HG03558 (cell line): Measurements from ENCODE around the gene GFRAL.

ENCODE experiments used
- ATAC-seq: cut with Tn5 transposase; IDR thresholded peaks from one replicate; pipeline ENCODE4 v1.9.1; 2021; ENCODE audit warnings: moderate number of reproducible peaks; ENCODE audit not compliant: unreplicated experiment; ENCODE audit errors: extremely low read depth

GFRAL gene

GRCh38 chr6:55423933-55424332, 96.7 kb downstream of the GFRAL start:
- ATAC-seq = no peak

- no peak for ATAC-seq
Observed at GRCh38 chr6:55433446-55434130, 106.3 kb downstream of the GFRAL start.

GRCh38 chr6:55437141-55437540, 109.9 kb downstream of the GFRAL start:
- ATAC-seq = no peak

GRCh38 chr6:55438203-55438602, 110.9 kb downstream of the GFRAL start:
- no peak for ATAC-seq

- no peak for ATAC-seq
Observed at GRCh38 chr6:55443238-55444134, 116.2 kb downstream of the GFRAL start.

GRCh38 chr6:55445648-55446204, 118.5 kb downstream of the GFRAL start:
- no peak for ATAC-seq

- ATAC-seq = no peak
Observed at GRCh38 chr6:55447891-55448290, 120.6 kb downstream of the GFRAL start.

GRCh38 chr6:55448451-55448850, 121.2 kb downstream of the GFRAL start:
- ATAC-seq = no peak

- no peak for ATAC-seq
Observed at GRCh38 chr6:55449225-55449624, 122.0 kb downstream of the GFRAL start.

- ATAC-seq = no peak
Observed at GRCh38 chr6:55450005-55450404, 122.7 kb downstream of the GFRAL start.
